ENCODE results near the gene METTL25B. TPM values are rescaled to one million over a fixed set of nuclear protein-coding genes. Genes with fewer than 3 reads are reported as not detected.

Gene METTL25B
- total and polyA plus RNA-seq, 7 donors = 11.8 to 33.1 (median 19.0) TPM

GRCh38 chr1:156708218-156708661, 20.0 kb upstream of the METTL25B start:
- no peak for DNase-seq
- 64 to 70% methylated on average over 4 of the region's 4 CpGs for WGBS, 2 donors
- H3K27me3 ChIP-seq = no peaks in the 10 kb centered on the region
- intact Hi-C loops (cut with DNase I) = loop anchor here (10.0 kb wide), 1 partner anchor 187 kb away; the partner anchor contains the start of gene PEAR1
- no peaks in the 10 kb centered on the region for H3K9me3 ChIP-seq
- no peaks in the 10 kb centered on the region for H3K36me3 ChIP-seq
- no peak overlapping the region for H3K4me3 ChIP-seq
- TF ChIP-seq POLR2A (IDR thresholded peaks at IDR 0.05) = no peak
- no peak for TF ChIP-seq EP300 (IDR thresholded peaks at IDR 0.05)
- TF ChIP-seq CTCF (IDR thresholded peaks at IDR 0.05) = no peak
- no peak for TF ChIP-seq POLR2AphosphoS5 (IDR thresholded peaks at IDR 0.05)
- H3K4me1 ChIP-seq = peaks cover 0 to 85% (median 80%) of the 10 kb centered on the region in 4 donors
- peak overlapping the region; percentile 81 to 87 (median 84) for H3K27ac ChIP-seq

- no peaks in the 10 kb centered on the region for H3K27me3 ChIP-seq
- peaks cover 0 to 78% (median 76%) of the 10 kb centered on the region in 4 donors for H3K4me1 ChIP-seq
- no peak for TF ChIP-seq POLR2AphosphoS5 (IDR thresholded peaks at IDR 0.05)
- TF ChIP-seq CTCF (IDR thresholded peaks at IDR 0.05) = no peak
- TF ChIP-seq EP300 (IDR thresholded peaks at IDR 0.05) = no peak
- no peak for TF ChIP-seq POLR2A (IDR thresholded peaks at IDR 0.05)
- no peaks in the 10 kb centered on the region for H3K9me3 ChIP-seq
- no peak overlapping the region for H3K4me3 ChIP-seq
- no peaks in the 10 kb centered on the region for H3K36me3 ChIP-seq
- intact Hi-C loops (cut with DNase I) = loop anchor here (10.0 kb wide), 1 partner anchor 186 kb away; the partner anchor contains the start of gene PEAR1
- WGBS, 2 donors = 59 to 73% methylated on average over 4 of the region's 4 CpGs
- peak overlapping the region; percentile 51 to 87 (median 84) for H3K27ac ChIP-seq
- DNase-seq = no peak
These were observed 19.2 kb upstream of the METTL25B start for GRCh38 chr1:156709031-156709430.

GRCh38 chr1:156709757-156710489, 18.3 kb upstream of the METTL25B start:
- Histone ChIP-seq H3K4me3 (no peak overlapping the region), H3K27ac (peak overlapping the region; percentile 51 to 87 (median 84)), H3K36me3 (no peaks in the 10 kb centered on the region), H3K4me1 (peaks cover 0 to 70% (median 68%) of the 10 kb centered on the region in 4 donors), H3K27me3 (no peaks in the 10 kb centered on the region), H3K9me3 (no peaks in the 10 kb centered on the region)
- intact Hi-C loops (cut with DNase I) = loop anchor here (10.0 kb wide), 1 partner anchor 185 kb away; the partner anchor contains the start of gene PEAR1
- TF ChIP-seq EP300 (IDR thresholded peaks at IDR 0.05) (no peak), POLR2AphosphoS5 (IDR thresholded peaks at IDR 0.05) (peak in 3 of 4 donors; percentile 16 to 56 (median 47)), POLR2A (IDR thresholded peaks at IDR 0.05) (no peak), CTCF (IDR thresholded peaks at IDR 0.05) (no peak)
- 24 to 60% methylated on average over 11 of the region's 11 CpGs for WGBS, 2 donors
- peak; percentile 87 for DNase-seq

GRCh38 chr1:156711011-156711817, 17.1 kb upstream of the METTL25B start:
- no peaks in the 10 kb centered on the region for H3K9me3 ChIP-seq
- WGBS, 2 donors = 87 to 93% methylated on average over 9 of the region's 9 CpGs
- no peaks in the 10 kb centered on the region for H3K36me3 ChIP-seq
- H3K4me1 ChIP-seq = peaks cover 0 to 57% (median 55%) of the 10 kb centered on the region in 4 donors
- no peak overlapping the region for H3K4me3 ChIP-seq
- H3K27me3 ChIP-seq = no peaks in the 10 kb centered on the region
- intact Hi-C loops (cut with DNase I) = no loop called here
- no peak for DNase-seq
- TF ChIP-seq POLR2AphosphoS5 (IDR thresholded peaks at IDR 0.05) (peak; percentile 14 to 85 (median 58)), EP300 (IDR thresholded peaks at IDR 0.05) (no peak)
- H3K27ac ChIP-seq = peak overlapping the region in 3 of 4 donors; percentile 83 to 87 (median 84)

GRCh38 chr1:156712626-156713025, 15.6 kb upstream of the METTL25B start:
- no peak for DNase-seq
- TF ChIP-seq POLR2A (IDR thresholded peaks at IDR 0.05) = no peak
- no peak for TF ChIP-seq CTCF (IDR thresholded peaks at IDR 0.05)
- TF ChIP-seq EP300 (IDR thresholded peaks at IDR 0.05) = no peak
- TF ChIP-seq POLR2AphosphoS5 (IDR thresholded peaks at IDR 0.05) = no peak
- H3K27me3 ChIP-seq = no peaks in the 10 kb centered on the region
- no peaks in the 10 kb centered on the region for H3K36me3 ChIP-seq
- intact Hi-C loops (cut with DNase I) = no loop called here
- H3K4me1 ChIP-seq = peaks cover 0 to 43% (median 41%) of the 10 kb centered on the region in 4 donors
- no peak overlapping the region for H3K4me3 ChIP-seq
- WGBS, 2 donors = 51 to 62% methylated on average over 3 of the region's 3 CpGs
- peak overlapping the region in 2 of 4 donors; percentile 83 to 87 for H3K27ac ChIP-seq
- no peaks in the 10 kb centered on the region for H3K9me3 ChIP-seq

Measured in sigmoid colon (tissue), 7 donors.